ENCODE measurements around the gene ART3.

The ART3 gene

GRCh38 chr4:76153356-76153755 is 78.8 kb downstream of the ART3 start:
- DNase-seq, result no peak

GRCh38 chr4:76155979-76156378 is 81.5 kb downstream of the ART3 start:
- DNase-seq, result no peak

- DNase-seq, result no peak
Measured at GRCh38 chr4:76156635-76157034, 82.1 kb downstream of the ART3 start.

GRCh38 chr4:76160355-76160754 is 85.8 kb downstream of the ART3 start:
- DNase-seq, result peak; percentile 13

Measured in hematopoietic multipotent progenitor cell treated with erythropoietin and hydrocortisone succinate and interleukin-3 and kit ligand, for 4 days (in vitro differentiated cells).